ENCODE results near the gene ORM2.

DNA sequence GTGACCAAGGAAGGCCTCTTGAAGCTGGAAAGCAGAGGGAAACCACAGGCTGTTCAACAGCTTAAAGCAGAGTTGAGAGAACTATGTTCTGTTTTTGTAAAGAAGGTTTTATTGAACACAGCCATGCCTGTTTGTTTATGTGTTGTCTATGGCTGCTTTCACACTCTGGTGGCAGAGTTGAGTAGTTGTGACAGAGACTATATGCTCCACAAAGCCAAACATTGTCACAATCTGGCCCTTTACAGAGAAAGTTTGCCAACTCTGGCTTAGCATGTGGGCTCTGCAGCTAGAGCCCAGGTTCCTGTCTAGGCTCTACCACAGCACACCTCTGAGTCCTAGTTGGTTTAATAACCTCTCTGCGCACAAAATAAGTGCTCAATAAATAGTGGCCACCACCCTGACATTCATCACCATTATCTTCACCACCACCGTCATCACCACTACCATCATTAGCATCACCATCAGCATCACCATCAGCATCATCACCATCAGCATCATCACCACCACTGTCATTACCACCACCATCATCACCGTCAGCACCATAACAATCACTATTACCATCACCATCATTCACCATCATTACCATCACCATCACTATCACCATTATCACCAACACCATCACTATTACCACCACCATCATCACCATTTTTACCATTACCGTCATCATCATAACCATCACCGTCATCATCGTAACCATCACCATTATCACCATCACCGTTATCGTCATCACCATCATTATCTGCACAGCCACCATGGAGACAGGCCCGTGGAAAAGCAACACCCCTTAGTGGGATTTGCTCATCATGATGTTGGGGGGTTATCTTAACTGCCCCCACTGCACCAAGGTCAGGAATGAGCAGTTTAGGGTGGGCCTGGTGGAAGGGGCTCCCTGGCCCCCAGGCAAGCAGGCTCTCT is 39.8 kb downstream of the ORM2 start:
- TF ChIP-seq GATA2 (CRISPR knock-in tag; IDR thresholded peaks at IDR 0.05), result no peak
- TF ChIP-seq, protein P1, sequence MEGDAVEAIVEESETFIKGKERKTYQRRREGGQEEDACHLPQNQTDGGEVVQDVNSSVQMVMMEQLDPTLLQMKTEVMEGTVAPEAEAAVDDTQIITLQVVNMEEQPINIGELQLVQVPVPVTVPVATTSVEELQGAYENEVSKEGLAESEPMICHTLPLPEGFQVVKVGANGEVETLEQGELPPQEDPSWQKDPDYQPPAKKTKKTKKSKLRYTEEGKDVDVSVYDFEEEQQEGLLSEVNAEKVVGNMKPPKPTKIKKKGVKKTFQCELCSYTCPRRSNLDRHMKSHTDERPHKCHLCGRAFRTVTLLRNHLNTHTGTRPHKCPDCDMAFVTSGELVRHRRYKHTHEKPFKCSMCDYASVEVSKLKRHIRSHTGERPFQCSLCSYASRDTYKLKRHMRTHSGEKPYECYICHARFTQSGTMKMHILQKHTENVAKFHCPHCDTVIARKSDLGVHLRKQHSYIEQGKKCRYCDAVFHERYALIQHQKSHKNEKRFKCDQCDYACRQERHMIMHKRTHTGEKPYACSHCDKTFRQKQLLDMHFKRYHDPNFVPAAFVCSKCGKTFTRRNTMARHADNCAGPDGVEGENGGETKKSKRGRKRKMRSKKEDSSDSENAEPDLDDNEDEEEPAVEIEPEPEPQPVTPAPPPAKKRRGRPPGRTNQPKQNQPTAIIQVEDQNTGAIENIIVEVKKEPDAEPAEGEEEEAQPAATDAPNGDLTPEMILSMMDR (IDR thresholded peaks at IDR 0.05), result no peak
- no peak for TF ChIP-seq YY1 (IDR thresholded peaks at IDR 0.05; ENCODE audit: low read depth)
- TF ChIP-seq USF1 (IDR thresholded peaks at IDR 0.05; ENCODE audit: borderline replicate concordance, low read depth), result no peak
- TF ChIP-seq, protein P2, sequence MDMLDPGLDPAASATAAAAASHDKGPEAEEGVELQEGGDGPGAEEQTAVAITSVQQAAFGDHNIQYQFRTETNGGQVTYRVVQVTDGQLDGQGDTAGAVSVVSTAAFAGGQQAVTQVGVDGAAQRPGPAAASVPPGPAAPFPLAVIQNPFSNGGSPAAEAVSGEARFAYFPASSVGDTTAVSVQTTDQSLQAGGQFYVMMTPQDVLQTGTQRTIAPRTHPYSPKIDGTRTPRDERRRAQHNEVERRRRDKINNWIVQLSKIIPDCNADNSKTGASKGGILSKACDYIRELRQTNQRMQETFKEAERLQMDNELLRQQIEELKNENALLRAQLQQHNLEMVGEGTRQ (IDR thresholded peaks at IDR 0.05; ENCODE audit: borderline replicate concordance, low read depth, low read length), result no peak

All from SK-N-SH (cell line).